CD4-positive, alpha-beta T cell treated with Interleukin-21 for 1 hour (primary cell): ENCODE data around the gene KRTAP5-6.
"Not testable (repeated sequence)": the region's sequence is repeated elsewhere in the genome, so short reads cannot be mapped to it uniquely, and the experiment has no call there.

Source experiments
- DNase-seq: peaks from one replicate; pipeline ENCODE4 v3.0.0-alpha.2; 2020

The KRTAP5-6 gene

DNA sequence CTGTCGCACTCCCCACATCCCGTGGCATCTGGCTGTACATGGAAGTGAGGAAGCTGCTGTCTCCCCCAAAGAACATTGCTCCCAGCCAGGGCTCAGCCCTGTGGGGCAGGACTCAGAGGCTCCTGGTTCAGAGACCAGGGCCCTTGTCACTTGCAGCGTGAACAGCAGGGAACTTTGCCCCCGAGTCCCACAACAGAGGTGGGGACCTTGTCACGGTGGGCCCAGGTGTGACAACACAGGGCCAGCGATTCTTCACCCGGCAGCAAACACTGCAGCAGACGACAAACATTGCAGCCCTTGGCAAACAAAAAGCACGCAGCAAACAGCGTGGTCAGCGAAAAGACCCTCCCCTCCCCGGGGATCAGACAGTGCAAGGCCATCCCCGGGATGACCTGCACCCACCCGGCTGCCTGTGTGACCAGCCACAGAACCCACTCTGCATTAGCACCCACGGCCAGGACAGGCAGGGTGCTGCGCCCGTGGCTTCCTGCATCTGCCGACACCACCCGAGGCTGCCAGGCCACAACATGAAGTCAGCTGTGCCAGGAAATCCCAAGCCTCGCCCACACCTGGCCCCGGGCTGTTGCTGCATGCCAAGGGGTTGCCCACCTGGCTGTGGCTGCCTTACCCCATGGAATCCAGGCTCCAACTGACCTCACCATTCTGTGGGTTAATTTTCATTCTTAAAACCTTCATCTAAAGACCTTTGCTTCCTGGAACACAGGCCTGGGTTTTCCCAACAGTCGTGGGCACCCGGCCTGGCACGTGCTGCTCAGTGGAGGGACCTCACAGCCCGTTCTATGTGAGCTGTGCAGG, 35.3 kb upstream of the KRTAP5-6 start:
- DNase-seq: not testable (repeated sequence)

DNA sequence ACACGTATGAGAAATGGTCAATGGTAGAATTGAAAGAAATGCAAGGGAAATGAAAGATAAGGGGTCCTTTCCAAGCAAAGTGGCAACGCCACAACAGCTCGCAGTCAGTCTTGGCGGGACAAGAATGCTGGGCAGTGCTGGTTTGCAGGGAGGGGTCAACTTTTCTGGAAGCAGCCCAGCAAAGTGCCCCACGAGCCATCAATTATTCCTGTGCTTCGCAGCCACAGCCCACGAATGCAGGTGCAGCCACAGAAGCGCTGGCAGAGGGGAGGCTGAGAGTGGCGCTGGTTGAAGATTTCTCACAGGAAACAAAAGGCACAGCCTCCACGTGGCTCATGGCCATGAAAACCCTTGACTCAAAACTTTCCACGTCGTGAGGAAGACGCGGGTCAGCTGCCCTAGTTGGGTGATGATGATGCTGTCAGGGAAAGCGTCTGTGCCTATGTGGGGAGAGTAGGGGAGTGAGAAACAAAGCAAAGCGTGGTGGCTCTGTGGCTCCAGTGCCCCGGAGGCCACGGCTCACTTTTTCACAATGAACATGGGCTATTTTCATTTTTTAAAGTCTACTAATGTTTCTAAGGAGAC, 34.2 kb upstream of the KRTAP5-6 start:
- not testable (repeated sequence) for DNase-seq

DNA sequence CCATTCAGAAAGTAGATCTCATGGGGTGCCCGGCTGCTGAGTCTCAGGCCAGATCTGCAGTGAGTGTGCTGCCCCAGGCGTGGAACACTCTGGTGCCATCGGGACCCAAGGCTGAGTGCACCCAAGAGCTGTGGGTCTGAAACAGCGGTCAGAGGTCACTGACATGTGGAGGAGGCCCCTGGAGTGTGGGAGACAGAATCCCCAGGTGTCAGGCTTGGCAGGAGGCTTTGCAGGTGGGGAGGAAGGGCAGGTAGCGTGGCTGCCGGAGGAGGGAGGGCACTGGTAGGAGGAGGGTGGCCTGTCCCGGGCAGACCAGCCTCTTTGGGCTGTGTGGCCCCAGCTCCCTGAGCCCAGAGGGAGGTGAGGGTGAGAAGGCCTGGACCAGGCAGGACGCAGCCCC, 31.7 kb upstream of the KRTAP5-6 start:
- no peak for DNase-seq

- DNase-seq: no peak
Observed at GRCh38 chr11:1667121-1667850, 29.7 kb upstream of the KRTAP5-6 start.

GRCh38 chr11:1667906-1668305, 29.1 kb upstream of the KRTAP5-6 start:
- DNase-seq: no peak

- DNase-seq: no peak
Observed at GRCh38 chr11:1668911-1669473, 28.0 kb upstream of the KRTAP5-6 start.

GRCh38 chr11:1669546-1670218, 27.3 kb upstream of the KRTAP5-6 start:
- DNase-seq: no peak

GRCh38 chr11:1670457-1670856, 26.5 kb upstream of the KRTAP5-6 start:
- DNase-seq: not testable (repeated sequence)

DNA sequence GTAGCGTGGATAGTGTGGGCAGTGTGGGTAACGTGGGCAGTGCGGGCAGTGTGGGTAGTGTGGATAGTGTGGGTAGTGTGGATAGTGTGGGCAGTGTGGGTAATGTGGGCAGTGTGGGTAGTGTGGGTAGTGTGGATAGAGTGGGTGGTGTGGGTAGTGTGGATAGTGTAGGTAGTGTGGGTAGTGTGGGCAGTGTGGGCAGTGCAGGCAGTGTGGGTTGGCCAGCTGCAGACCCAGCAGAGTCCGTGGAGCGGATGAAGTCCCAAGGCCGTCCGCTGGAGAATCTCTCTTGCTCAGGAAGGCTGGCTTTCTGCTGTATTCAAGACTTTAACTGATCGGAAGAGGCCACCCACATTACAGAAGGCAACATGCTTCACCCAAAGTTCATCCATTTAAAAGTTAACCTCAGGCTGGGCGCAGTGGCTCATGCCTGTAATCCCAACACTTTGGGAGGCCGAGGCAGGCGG, 26.1 kb upstream of the KRTAP5-6 start:
- DNase-seq: no peak

- DNase-seq: no peak
Observed at GRCh38 chr11:1671658-1672057, 25.3 kb upstream of the KRTAP5-6 start.

DNA sequence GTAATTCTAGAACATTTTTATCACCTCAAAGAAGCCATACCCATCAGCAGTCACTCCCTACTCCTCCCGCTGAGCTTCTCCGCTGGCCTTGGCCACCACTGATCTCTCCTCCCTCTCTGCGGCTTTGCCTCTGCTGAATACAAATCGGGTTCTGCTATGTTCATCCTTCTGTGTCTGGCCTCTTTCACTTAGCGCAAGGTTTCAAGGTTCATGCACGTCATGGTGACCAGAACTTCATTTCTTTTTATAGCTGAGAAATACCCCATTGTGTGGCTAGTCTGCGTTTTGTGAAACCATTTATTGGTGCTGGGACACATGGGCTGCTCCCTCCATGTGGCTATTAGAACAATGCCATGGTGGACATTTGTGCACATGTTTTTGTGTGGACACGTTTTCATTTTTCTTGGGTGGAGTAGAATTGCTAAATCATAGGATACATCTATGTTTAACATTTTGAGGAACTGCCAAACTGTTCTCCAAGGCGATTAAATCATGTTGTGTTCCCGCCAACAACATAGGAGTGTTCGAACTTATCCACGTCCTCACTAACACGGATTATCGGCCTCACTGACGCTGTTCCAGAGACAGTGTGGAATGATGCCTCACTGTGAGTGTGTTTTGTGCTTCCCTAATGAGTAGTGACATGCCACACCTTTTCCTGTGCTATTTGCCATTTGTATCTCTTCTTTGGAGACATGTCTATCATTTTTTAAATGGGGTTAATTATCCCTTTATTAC, 24.2 kb upstream of the KRTAP5-6 start:
- no peak for DNase-seq

DNA sequence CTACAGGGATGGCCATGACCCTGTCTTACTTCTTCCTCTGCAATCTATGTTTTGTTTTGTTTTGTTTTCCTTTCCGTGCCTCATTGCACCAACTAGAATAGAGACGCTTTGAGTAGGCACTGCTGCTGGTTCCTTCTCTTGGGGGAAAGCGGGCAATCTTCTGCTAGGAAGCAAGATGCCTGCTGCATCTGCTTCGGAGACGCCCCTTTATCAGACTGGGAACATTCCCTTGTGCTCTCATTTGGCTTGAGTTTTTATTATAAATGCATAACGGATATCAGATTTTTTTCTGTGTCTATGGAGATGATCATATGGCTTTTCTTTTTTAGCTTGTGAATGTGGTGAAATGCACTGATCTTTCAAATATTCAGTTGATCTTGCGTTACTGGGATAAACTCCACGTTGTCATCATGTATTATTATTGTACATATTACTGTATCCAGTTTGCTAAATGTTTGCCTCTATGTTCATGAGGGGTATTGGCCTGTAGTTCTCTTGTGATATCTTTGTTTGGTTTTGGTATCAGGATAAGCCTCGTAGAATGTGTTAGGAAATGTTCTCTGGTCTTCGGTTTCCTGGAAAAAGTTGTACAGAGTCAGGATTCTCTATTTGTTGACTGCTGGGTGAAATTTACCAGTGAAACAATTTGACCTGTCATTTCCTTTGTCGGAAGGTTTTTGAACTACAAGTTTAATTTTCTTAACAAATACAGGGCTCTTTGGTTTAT, 23.4 kb upstream of the KRTAP5-6 start:
- no peak for DNase-seq

GRCh38 chr11:1674173-1675131, 22.5 kb upstream of the KRTAP5-6 start:
- no peak for DNase-seq

- DNase-seq: no peak
Observed at GRCh38 chr11:1675536-1676228, 21.3 kb upstream of the KRTAP5-6 start.

DNA sequence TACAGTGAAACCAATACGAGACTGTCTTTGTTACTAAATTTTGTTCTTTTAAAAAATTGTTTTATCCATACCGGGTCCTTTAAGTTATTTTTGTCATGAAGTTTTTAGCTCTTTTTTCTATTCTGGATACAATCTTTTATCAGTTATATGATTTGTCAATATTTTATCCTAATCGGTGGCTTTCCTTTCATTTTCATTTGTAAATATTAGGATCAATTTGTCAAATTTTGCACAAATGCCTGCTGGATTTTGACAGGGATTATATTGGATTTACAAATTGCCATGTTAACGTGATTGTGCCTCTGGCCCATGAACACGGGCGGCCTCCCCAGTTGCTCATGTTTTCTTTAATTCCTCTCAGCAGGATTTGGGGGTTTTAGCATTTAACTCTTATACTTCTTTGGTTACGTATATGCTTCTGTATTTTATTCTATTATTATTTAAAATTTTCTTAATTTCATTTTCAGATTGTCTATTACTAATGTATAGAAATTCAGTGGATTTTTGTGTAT, 20.7 kb upstream of the KRTAP5-6 start:
- DNase-seq: no peak

GRCh38 chr11:1679881-1680280, 17.1 kb upstream of the KRTAP5-6 start:
- no peak for DNase-seq

DNA sequence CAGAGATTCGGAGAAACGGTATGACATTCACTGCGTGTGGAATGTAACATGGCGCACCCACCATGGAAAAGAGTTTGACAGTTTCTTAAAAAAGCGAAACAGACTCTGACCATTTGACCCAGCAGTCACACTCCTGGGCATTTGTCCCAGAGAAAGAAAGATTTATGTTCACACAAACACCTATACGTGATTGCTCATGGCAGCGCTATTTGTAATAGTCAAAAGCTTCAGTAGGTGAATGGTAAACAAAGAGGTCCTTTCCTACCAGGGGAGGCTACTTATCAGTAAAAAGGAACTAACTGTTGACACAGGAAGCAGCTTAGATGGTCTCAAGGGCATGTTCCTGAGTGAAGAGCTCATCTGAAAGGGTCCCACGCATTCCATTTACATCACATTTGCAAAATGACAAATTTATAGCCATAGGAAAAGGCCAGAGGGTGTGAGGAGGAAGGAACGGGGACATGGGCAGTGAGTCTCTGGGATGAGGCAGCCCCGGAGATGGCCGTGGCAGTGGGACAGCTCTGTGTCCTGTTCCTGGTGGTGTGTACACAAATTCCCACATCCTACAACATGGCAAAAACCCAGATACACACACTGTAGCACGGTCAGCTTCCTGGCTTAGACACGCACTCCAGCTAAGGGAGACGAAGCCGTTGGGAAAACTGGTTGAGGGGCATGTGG, 14.6 kb upstream of the KRTAP5-6 start:
- DNase-seq: no peak

DNA sequence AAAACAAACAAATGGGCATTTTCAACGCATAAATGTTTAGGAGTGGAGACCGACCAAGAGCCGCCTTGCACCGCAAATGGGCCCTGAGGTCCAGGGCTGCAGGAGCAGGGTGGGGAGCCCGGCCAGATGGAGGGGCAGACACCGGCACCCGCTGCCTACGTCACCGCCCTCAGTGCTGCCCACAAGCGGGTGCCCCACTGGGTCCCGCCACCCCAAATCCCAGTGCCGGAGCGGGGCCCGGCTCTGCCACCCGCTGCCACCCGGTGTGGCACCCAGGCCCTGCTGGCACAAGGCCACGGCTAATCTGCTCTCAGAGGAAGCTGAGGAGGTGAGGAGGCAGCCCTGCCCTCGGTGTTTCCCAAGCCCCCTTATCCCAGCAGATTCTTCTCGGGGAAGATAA, 13.8 kb upstream of the KRTAP5-6 start:
- not testable (repeated sequence) for DNase-seq
